LNCaP clone FGC (cell line): ENCODE data around the gene PDE4D.

Experiments used
- DNase-seq: peaks from one replicate; pipeline ENCODE4 v3.0.0-alpha.2; 2011; ENCODE audit warnings: low read depth
- H3K4me3 ChIP-seq: 2 replicates; pipeline ENCODE4 v1.5.1; 2011; ENCODE audit warnings: mild to moderate bottlenecking, low read depth, low read length, control low read depth
- TF ChIP-seq, protein P1 (sequence below): IDR thresholded peaks from 2 replicates; pipeline ENCODE4 v1.5.1; 2012; ENCODE audit warnings: mild to moderate bottlenecking; ENCODE audit not compliant: control insufficient read depth, insufficient read depth; ENCODE audit errors: extremely low read depth

The PDE4D gene

DNA sequence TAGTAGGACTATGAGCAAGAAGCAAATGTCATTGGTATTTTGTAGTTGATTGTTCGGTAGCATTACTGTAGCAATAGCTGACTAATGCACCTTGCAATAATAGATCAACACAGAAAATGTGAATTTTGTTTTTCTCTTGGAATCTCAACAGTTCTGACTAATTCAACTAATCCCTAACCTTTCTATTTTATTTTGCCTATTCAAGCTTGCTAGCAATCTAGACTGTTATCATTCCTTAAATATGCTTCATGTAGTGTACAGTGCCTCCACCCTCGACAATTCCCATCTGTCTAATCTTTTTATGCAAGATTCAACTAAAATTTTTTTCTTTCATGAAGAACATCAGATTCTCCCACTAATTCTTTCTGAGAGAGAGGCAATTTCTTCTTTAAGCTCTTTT lies 570.6 kb downstream of the PDE4D start:
- TF ChIP-seq, protein P1, sequence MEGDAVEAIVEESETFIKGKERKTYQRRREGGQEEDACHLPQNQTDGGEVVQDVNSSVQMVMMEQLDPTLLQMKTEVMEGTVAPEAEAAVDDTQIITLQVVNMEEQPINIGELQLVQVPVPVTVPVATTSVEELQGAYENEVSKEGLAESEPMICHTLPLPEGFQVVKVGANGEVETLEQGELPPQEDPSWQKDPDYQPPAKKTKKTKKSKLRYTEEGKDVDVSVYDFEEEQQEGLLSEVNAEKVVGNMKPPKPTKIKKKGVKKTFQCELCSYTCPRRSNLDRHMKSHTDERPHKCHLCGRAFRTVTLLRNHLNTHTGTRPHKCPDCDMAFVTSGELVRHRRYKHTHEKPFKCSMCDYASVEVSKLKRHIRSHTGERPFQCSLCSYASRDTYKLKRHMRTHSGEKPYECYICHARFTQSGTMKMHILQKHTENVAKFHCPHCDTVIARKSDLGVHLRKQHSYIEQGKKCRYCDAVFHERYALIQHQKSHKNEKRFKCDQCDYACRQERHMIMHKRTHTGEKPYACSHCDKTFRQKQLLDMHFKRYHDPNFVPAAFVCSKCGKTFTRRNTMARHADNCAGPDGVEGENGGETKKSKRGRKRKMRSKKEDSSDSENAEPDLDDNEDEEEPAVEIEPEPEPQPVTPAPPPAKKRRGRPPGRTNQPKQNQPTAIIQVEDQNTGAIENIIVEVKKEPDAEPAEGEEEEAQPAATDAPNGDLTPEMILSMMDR, result no peak
- H3K4me3 ChIP-seq, result no peak overlapping the region
- DNase-seq, result no peak

DNA sequence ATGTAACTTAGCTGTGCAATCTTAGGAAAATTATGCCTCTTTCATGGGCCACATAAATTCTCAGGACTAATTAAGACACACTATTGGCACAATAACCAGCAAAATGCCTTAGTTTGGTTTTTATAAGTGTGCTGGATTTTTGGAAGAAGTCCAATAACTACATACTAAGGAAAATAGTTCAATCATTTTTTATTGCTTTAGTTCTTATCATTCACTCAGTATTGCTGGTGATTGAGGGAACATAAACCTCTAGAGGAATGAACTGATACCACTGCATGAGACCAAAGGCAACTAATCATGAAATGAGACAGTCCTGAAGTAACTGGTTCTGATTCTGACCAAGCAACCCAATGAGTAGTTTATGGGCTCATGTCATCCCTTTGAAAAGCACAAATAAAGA lies 571.5 kb downstream of the PDE4D start:
- no peak for DNase-seq
- TF ChIP-seq, protein P1, result no peak
- no peak overlapping the region for H3K4me3 ChIP-seq

- no peak for DNase-seq
- TF ChIP-seq, protein P1, result no peak
- H3K4me3 ChIP-seq, result no peak overlapping the region
Measured at GRCh38 chr5:59321642-59322041, 571.9 kb downstream of the PDE4D start.

DNA sequence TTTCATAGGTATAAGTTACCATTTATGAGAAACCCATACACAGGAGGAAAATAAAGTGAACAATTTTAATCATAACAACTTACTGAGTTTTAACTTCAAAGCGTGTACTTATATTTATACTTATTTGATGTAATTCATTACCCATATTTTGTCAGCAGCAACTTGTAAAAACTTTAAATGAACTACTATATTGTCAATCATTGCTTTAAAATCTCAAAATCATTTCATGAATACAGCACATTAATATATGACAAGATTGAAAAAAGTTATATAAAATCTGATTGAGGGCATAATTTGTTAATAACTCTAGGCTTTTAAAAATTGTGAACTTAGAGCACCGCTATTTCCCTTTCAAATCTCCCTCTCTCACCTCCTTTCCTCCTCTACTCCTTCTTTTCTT lies 573.1 kb downstream of the PDE4D start:
- no peak overlapping the region for H3K4me3 ChIP-seq
- no peak for DNase-seq
- TF ChIP-seq, protein P1, result no peak

DNA sequence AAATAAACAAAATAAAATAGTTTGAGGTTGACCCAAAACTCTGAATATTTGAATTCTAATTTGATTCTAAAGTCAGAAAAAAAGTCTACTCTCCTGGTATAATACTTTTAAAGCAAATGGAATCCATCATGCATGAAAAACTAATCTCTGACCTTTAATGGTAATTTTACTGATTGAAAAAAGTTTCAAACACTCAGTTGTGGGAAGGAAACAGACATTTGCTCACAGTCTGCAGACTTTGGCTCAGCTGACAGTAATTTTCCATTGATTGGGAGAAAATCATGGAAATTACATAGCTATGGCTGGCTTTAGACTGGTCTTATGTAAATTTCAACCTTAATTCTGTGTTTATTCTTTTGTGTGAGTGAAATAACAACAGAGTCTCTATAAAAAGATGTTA lies 574.3 kb downstream of the PDE4D start:
- TF ChIP-seq, protein P1, result no peak
- no peak for DNase-seq
- no peak overlapping the region for H3K4me3 ChIP-seq

GRCh38 chr5:59317774-59318205 lies 575.7 kb downstream of the PDE4D start:
- H3K4me3 ChIP-seq, result 0 out of 2 replicates have a peak overlapping the region, but pooled peaks have one; percentile 2
- TF ChIP-seq, protein P1, result no peak
- peak; percentile 90 for DNase-seq

- DNase-seq, result peak; percentile 67
- 0 out of 2 replicates have a peak overlapping the region, but pooled peaks have one; percentile 2 for H3K4me3 ChIP-seq
- TF ChIP-seq, protein P1, result no peak
Measured at GRCh38 chr5:59317023-59317773, 576.3 kb downstream of the PDE4D start.
